Upper lobe of left lung (tissue), 6 donors: ENCODE measurements around the gene BMI1. TPM values are rescaled to one million over a fixed set of nuclear protein-coding genes. Genes with fewer than 3 reads are reported as not detected.

Experiments used
- ATAC-seq, 2 donors: fragments of 200-7000 bp; cut with Tn5 transposase; one replicate each; pipeline ENCODE4 v1.9.1; 2022; ENCODE audit warnings: mild to moderate bottlenecking in 2 of 2, moderate library complexity in 2 of 2; ENCODE audit not compliant: low FRiP score in 2 of 2
- DNase-seq, 2 donors: peaks; one replicate each; pipeline ENCODE4 v3.0.0-alpha.2; 2019 to 2020
- H3K27ac ChIP-seq, 4 donors: fragments of 200-600 bp; sonication (generic); one replicate each; pipeline ENCODE4 v1.5.1; 2016 to 2019
- H3K27me3 ChIP-seq, 4 donors: fragments of 200-600 bp; sonication (generic); one replicate each; pipeline ENCODE4 v1.5.1; 2017 to 2019
- H3K36me3 ChIP-seq, 4 donors: fragments of 200-600 bp; sonication (generic); one replicate each; pipeline ENCODE4 v1.5.1; 2016 to 2019
- H3K4me1 ChIP-seq, 4 donors: fragments of 200-600 bp; sonication (generic); one replicate each; pipeline ENCODE4 v1.5.1; 2018 to 2019
- H3K4me3 ChIP-seq, 4 donors: fragments of 200-600 bp; sonication (generic); one replicate each; pipeline ENCODE4 v1.5.1; 2017 to 2019; ENCODE audit warnings: mild to moderate bottlenecking in 2 of 4, moderate library complexity in 1 of 4
- H3K9me3 ChIP-seq, 4 donors: fragments of 200-600 bp; sonication (generic); one replicate each; pipeline ENCODE4 v1.5.1; 2018 to 2019
- CTCF ChIP-seq, 6 experiments: fragments of 450-650 bp in 4 of 6; fragments of 200-600 bp in 2 of 6; sonication (generic) in 2 of 6; IDR thresholded peaks; one replicate each; pipeline ENCODE4 v1.5.1; 2016 to 2019; ENCODE audit warnings: antibody characterized with exemption in 6 of 6
- EP300 ChIP-seq, 4 donors: sonication (generic); formaldehyde crosslinking; IDR thresholded peaks; one replicate each; pipeline ENCODE4 v1.5.1; 2017; ENCODE audit warnings: antibody characterized with exemption in 4 of 4, control low read depth in 2 of 4
- POLR2A ChIP-seq, 4 donors: fragments of 450-650 bp; IDR thresholded peaks; one replicate each; pipeline ENCODE4 v1.5.1; 2016 to 2017; ENCODE audit warnings: antibody characterized with exemption in 4 of 4, mild to moderate bottlenecking in 2 of 4
- POLR2AphosphoS5 ChIP-seq, 2 donors: sonication (generic); formaldehyde crosslinking; IDR thresholded peaks; one replicate each; pipeline ENCODE4 v1.5.1; 2017; ENCODE audit warnings: antibody characterized with exemption in 2 of 2
- WGBS, 2 donors: methylation state at CpG; one replicate each; pipeline ENCODE4 v1.1.5; 2017 to 2018; 5-methylcytosine and 5-hydroxymethylcytosine counted together
- total RNA-seq, 6 donors: library from RNA; depleted of rRNA in 4 of 6; stranded (reverse); fragments of >200 nt in 4 of 6; gene quantifications; one replicate each; pipeline versions ENCODE4 v1.1.0 to v1.2.1, GENCODE V29; 2016 to 2021
- donor health status: DM: no; HTN: no; CAD: no; lungs with moderate emphysema.
- donor health status: DM: no; HTN: yes; CAD: no; lungs with severe emphysema.

The BMI1 gene
- total RNA-seq, 6 donors from 2014 or later = 13.0 to 73.3 (median 41.5) TPM

- Histone ChIP-seq H3K9me3 (no peaks in the 10 kb centered on the region), H3K36me3 (no peaks in the 10 kb centered on the region), H3K4me3 (no peak overlapping the region), H3K4me1 (no peaks in the 10 kb centered on the region), H3K27me3 (no peaks in the 10 kb centered on the region), H3K27ac (no peak overlapping the region)
- ATAC-seq = no peak
- TF ChIP-seq POLR2AphosphoS5 (IDR thresholded peaks at IDR 0.05) (no peak), POLR2A (IDR thresholded peaks at IDR 0.05) (no peak), CTCF (IDR thresholded peaks at IDR 0.05) (no peak), EP300 (IDR thresholded peaks at IDR 0.05) (no peak)
- 84 to 93% methylated on average over 4 of the region's 4 CpGs for WGBS, 2 donors
- no peak for DNase-seq
Observed at GRCh38 chr10:22368402-22368801, 47.5 kb downstream of the BMI1 start.

- Histone ChIP-seq H3K36me3 (no peaks in the 10 kb centered on the region), H3K9me3 (no peaks in the 10 kb centered on the region), H3K4me3 (no peak overlapping the region), H3K4me1 (no peaks in the 10 kb centered on the region), H3K27ac (no peak overlapping the region), H3K27me3 (no peaks in the 10 kb centered on the region)
- ATAC-seq (no peak), DNase-seq (no peak)
- WGBS, 2 donors = 46 to 68% methylated on average over 2 of the region's 2 CpGs
- TF ChIP-seq POLR2AphosphoS5 (IDR thresholded peaks at IDR 0.05) (no peak), EP300 (IDR thresholded peaks at IDR 0.05) (no peak), POLR2A (IDR thresholded peaks at IDR 0.05) (no peak)
Observed at GRCh38 chr10:22368981-22369380, 48.1 kb downstream of the BMI1 start.

GRCh38 chr10:22369434-22370072 is 48.7 kb downstream of the BMI1 start:
- WGBS, 2 donors = 70 to 83% methylated on average over 5 of the region's 5 CpGs
- no peaks in the 10 kb centered on the region for H3K4me1 ChIP-seq
- DNase-seq = no peak
- H3K9me3 ChIP-seq = no peaks in the 10 kb centered on the region
- peak in 1 of 2 donors; percentile 78 for ATAC-seq
- H3K27me3 ChIP-seq = no peaks in the 10 kb centered on the region
- H3K36me3 ChIP-seq = no peaks in the 10 kb centered on the region
- no peak overlapping the region for H3K27ac ChIP-seq
- TF ChIP-seq POLR2AphosphoS5 (IDR thresholded peaks at IDR 0.05) (peak in 1 of 2 donors; percentile 21), CTCF (IDR thresholded peaks at IDR 0.05) (no peak), POLR2A (IDR thresholded peaks at IDR 0.05) (no peak)
- no peak overlapping the region for H3K4me3 ChIP-seq

- ATAC-seq (no peak), DNase-seq (no peak)
- H3K4me3 ChIP-seq = no peak overlapping the region
- H3K27ac ChIP-seq = no peak overlapping the region
- no peaks in the 10 kb centered on the region for H3K36me3 ChIP-seq
- no peaks in the 10 kb centered on the region for H3K27me3 ChIP-seq
- TF ChIP-seq EP300 (IDR thresholded peaks at IDR 0.05) (no peak), POLR2AphosphoS5 (IDR thresholded peaks at IDR 0.05) (no peak), POLR2A (IDR thresholded peaks at IDR 0.05) (no peak), CTCF (IDR thresholded peaks at IDR 0.05) (no peak)
- H3K4me1 ChIP-seq = no peaks in the 10 kb centered on the region
- H3K9me3 ChIP-seq = no peaks in the 10 kb centered on the region
Observed at GRCh38 chr10:22370320-22370719, 49.4 kb downstream of the BMI1 start.

- Histone ChIP-seq H3K9me3 (no peaks in the 10 kb centered on the region), H3K4me3 (no peak overlapping the region), H3K36me3 (no peaks in the 10 kb centered on the region), H3K4me1 (no peaks in the 10 kb centered on the region), H3K27ac (no peak overlapping the region), H3K27me3 (no peaks in the 10 kb centered on the region)
- DNase-seq (peak in 1 of 2 donors; percentile 31), ATAC-seq (no peak)
- TF ChIP-seq POLR2AphosphoS5 (IDR thresholded peaks at IDR 0.05) (no peak), EP300 (IDR thresholded peaks at IDR 0.05) (no peak), POLR2A (IDR thresholded peaks at IDR 0.05) (no peak), CTCF (IDR thresholded peaks at IDR 0.05) (no peak)
- WGBS, 2 donors = 81 to 85% methylated on average over 6 of the region's 6 CpGs
Observed at GRCh38 chr10:22372298-22372697, 51.4 kb downstream of the BMI1 start.
